Activated CD4-positive, alpha-beta memory T cell treated with anti-CD3 and anti-CD28 coated beads, Interleukin-2, amount 10 ng/mL, durations not matched to agents 7 days and 5 days (primary cell): Measurements from ENCODE around the gene WFDC1. TPM values are rescaled to one million over a fixed set of nuclear protein-coding genes. Genes with fewer than 3 reads are reported as not detected.

Source experiments
- CTCF ChIA-PET: fragments of 350-600 bp; sonication (Branson Sonifier 250); formaldehyde crosslinking; loops from one replicate; lab custom pipeline; 2021; ENCODE audit warnings: antibody characterized with exemption, inconsistent platforms; lab: Charles Lee
- POLR2A ChIA-PET: fragments of 350-600 bp; sonication (Branson Sonifier 250); formaldehyde crosslinking; loops from one replicate; lab custom pipeline; 2021; ENCODE audit warnings: antibody characterized with exemption; lab: Charles Lee
- DNase-seq: peaks from one replicate; pipeline ENCODE4 v3.0.0-alpha.2; 2020
- H3K27ac Mint-ChIP-seq: one replicate; pipeline ENCODE4 v1.8.0; 2021; ENCODE audit warnings: mild to moderate bottlenecking, mixed read lengths
- H3K27me3 Mint-ChIP-seq: one replicate; pipeline ENCODE4 v1.8.0; 2021; ENCODE audit warnings: mixed read lengths
- H3K36me3 Mint-ChIP-seq: one replicate; pipeline ENCODE4 v1.8.0; 2021; ENCODE audit warnings: low read depth, mixed read lengths
- H3K4me1 Mint-ChIP-seq: one replicate; pipeline ENCODE4 v1.8.0; 2021; ENCODE audit warnings: mixed read lengths
- H3K4me3 Mint-ChIP-seq: one replicate; pipeline ENCODE4 v1.8.0; 2021; ENCODE audit warnings: mild to moderate bottlenecking, mixed read lengths
- H3K9me3 Mint-ChIP-seq: one replicate; pipeline ENCODE4 v1.8.0; 2021; ENCODE audit warnings: mixed read lengths
- total RNA-seq, 2 experiments: library from RNA; stranded (reverse); gene quantifications; one replicate each; pipeline ENCODE4 v1.2.3, GENCODE V29; 2021

Gene WFDC1
- total RNA-seq, 2 experiments from 2014 or later: not detected

- Mint-ChIP-seq H3K4me3 (no peak overlapping the region), H3K4me1 (no peaks in the 10 kb centered on the region), H3K9me3 (no peaks in the 10 kb centered on the region), H3K27me3 (peaks cover 49% of the 10 kb centered on the region), H3K27ac (no peak overlapping the region), H3K36me3 (no peaks in the 10 kb centered on the region)
- ChIA-PET CTCF (no interaction called here), POLR2A (no interaction called here)
- no peak for DNase-seq
These were observed 654 bp downstream of the WFDC1 start for GRCh38 chr16:84295203-84295860.

GRCh38 chr16:84298376-84298899, 3.8 kb downstream of the WFDC1 start:
- Mint-ChIP-seq H3K4me1 (no peaks in the 10 kb centered on the region), H3K4me3 (no peak overlapping the region), H3K27me3 (peaks cover 36% of the 10 kb centered on the region), H3K27ac (no peak overlapping the region), H3K9me3 (no peaks in the 10 kb centered on the region), H3K36me3 (no peaks in the 10 kb centered on the region)
- CTCF ChIA-PET: no interaction called here
- POLR2A ChIA-PET: no interaction called here
- no peak for DNase-seq

- POLR2A ChIA-PET: no interaction called here
- CTCF ChIA-PET: no interaction called here
- peaks cover 22% of the 10 kb centered on the region for H3K27me3 Mint-ChIP-seq
- no peaks in the 10 kb centered on the region for H3K9me3 Mint-ChIP-seq
- H3K27ac Mint-ChIP-seq: no peak overlapping the region
- no peak overlapping the region for H3K4me3 Mint-ChIP-seq
- H3K36me3 Mint-ChIP-seq: no peaks in the 10 kb centered on the region
- no peaks in the 10 kb centered on the region for H3K4me1 Mint-ChIP-seq
- no peak for DNase-seq
These were observed 5.2 kb downstream of the WFDC1 start for GRCh38 chr16:84299734-84300440.

- Mint-ChIP-seq H3K4me1 (no peaks in the 10 kb centered on the region), H3K36me3 (no peaks in the 10 kb centered on the region), H3K27me3 (peaks cover 5% of the 10 kb centered on the region), H3K4me3 (no peak overlapping the region), H3K27ac (no peak overlapping the region), H3K9me3 (no peaks in the 10 kb centered on the region)
- no peak for DNase-seq
- CTCF ChIA-PET: no interaction called here
- POLR2A ChIA-PET: no interaction called here
These were observed 7.7 kb downstream of the WFDC1 start for GRCh38 chr16:84302111-84302954.

GRCh38 chr16:84303023-84303422, 8.3 kb downstream of the WFDC1 start:
- no peaks in the 10 kb centered on the region for H3K4me1 Mint-ChIP-seq
- POLR2A ChIA-PET: no interaction called here
- CTCF ChIA-PET: no interaction called here
- DNase-seq: no peak
- no peak overlapping the region for H3K4me3 Mint-ChIP-seq
- H3K9me3 Mint-ChIP-seq: no peaks in the 10 kb centered on the region
- H3K27me3 Mint-ChIP-seq: peaks cover 5% of the 10 kb centered on the region
- H3K36me3 Mint-ChIP-seq: no peaks in the 10 kb centered on the region
- no peak overlapping the region for H3K27ac Mint-ChIP-seq

- ChIA-PET CTCF (no interaction called here), POLR2A (no interaction called here)
- Mint-ChIP-seq H3K27me3 (peaks cover 5% of the 10 kb centered on the region), H3K4me3 (no peak overlapping the region), H3K27ac (no peak overlapping the region), H3K36me3 (no peaks in the 10 kb centered on the region), H3K4me1 (no peaks in the 10 kb centered on the region), H3K9me3 (no peaks in the 10 kb centered on the region)
- DNase-seq: no peak
These were observed 8.8 kb downstream of the WFDC1 start for GRCh38 chr16:84303516-84303915.

GRCh38 chr16:84306564-84306963, 11.9 kb downstream of the WFDC1 start:
- no peak overlapping the region for H3K4me3 Mint-ChIP-seq
- ChIA-PET CTCF (no interaction called here), POLR2A (no interaction called here)
- no peaks in the 10 kb centered on the region for H3K36me3 Mint-ChIP-seq
- no peak overlapping the region for H3K27ac Mint-ChIP-seq
- H3K9me3 Mint-ChIP-seq: no peaks in the 10 kb centered on the region
- no peak for DNase-seq
- no peaks in the 10 kb centered on the region for H3K4me1 Mint-ChIP-seq
- H3K27me3 Mint-ChIP-seq: peaks cover 9% of the 10 kb centered on the region

- no peaks in the 10 kb centered on the region for H3K36me3 Mint-ChIP-seq
- CTCF ChIA-PET: interaction anchor here (0.5 kb wide), 1 partner anchor 47 kb away, joined by 3 read pairs; no protein-coding TSS in a partner anchor
These were observed 12.7 kb downstream of the WFDC1 start for GRCh38 chr16:84307209-84307954.

GRCh38 chr16:84308120-84308519, 13.4 kb downstream of the WFDC1 start:
- CTCF ChIA-PET: no interaction called here
- DNase-seq: no peak

More at GRCh38 chr16:84307209-84307954, 12.7 kb downstream of the WFDC1 start:
- no peak overlapping the region for H3K4me3 Mint-ChIP-seq
- H3K9me3 Mint-ChIP-seq: no peaks in the 10 kb centered on the region
- POLR2A ChIA-PET: no interaction called here
- peaks cover 13% of the 10 kb centered on the region for H3K27me3 Mint-ChIP-seq
- DNase-seq: no peak
- H3K4me1 Mint-ChIP-seq: no peaks in the 10 kb centered on the region
- H3K27ac Mint-ChIP-seq: no peak overlapping the region

GRCh38 chr16:84310642-84311041, 16.0 kb downstream of the WFDC1 start:
- H3K4me1 Mint-ChIP-seq: no peaks in the 10 kb centered on the region
- ChIA-PET CTCF (no interaction called here), POLR2A (no interaction called here)
- DNase-seq: no peak
- H3K4me3 Mint-ChIP-seq: no peak overlapping the region
- H3K9me3 Mint-ChIP-seq: no peaks in the 10 kb centered on the region
- H3K27me3 Mint-ChIP-seq: peaks cover 23% of the 10 kb centered on the region
- H3K27ac Mint-ChIP-seq: no peak overlapping the region
- H3K36me3 Mint-ChIP-seq: no peaks in the 10 kb centered on the region

More at GRCh38 chr16:84308120-84308519, 13.4 kb downstream of the WFDC1 start:
- POLR2A ChIA-PET: no interaction called here
- no peak overlapping the region for H3K4me3 Mint-ChIP-seq
- no peak overlapping the region for H3K27ac Mint-ChIP-seq
- no peaks in the 10 kb centered on the region for H3K36me3 Mint-ChIP-seq
- no peaks in the 10 kb centered on the region for H3K4me1 Mint-ChIP-seq
- H3K9me3 Mint-ChIP-seq: no peaks in the 10 kb centered on the region
- H3K27me3 Mint-ChIP-seq: peaks cover 14% of the 10 kb centered on the region

- no peaks in the 10 kb centered on the region for H3K36me3 Mint-ChIP-seq
- peaks cover 24% of the 10 kb centered on the region for H3K27me3 Mint-ChIP-seq
- CTCF ChIA-PET: no interaction called here
- no peaks in the 10 kb centered on the region for H3K4me1 Mint-ChIP-seq
- POLR2A ChIA-PET: no interaction called here
- no peak overlapping the region for H3K27ac Mint-ChIP-seq
- no peak overlapping the region for H3K4me3 Mint-ChIP-seq
- DNase-seq: no peak
- H3K9me3 Mint-ChIP-seq: no peaks in the 10 kb centered on the region
These were observed 18.2 kb downstream of the WFDC1 start for GRCh38 chr16:84312783-84313382.

GRCh38 chr16:84313921-84314320, 19.2 kb downstream of the WFDC1 start:
- H3K4me1 Mint-ChIP-seq: no peaks in the 10 kb centered on the region
- H3K27me3 Mint-ChIP-seq: peaks cover 24% of the 10 kb centered on the region
- POLR2A ChIA-PET: no interaction called here

More at GRCh38 chr16:84313921-84314320, 19.2 kb downstream of the WFDC1 start:
- DNase-seq: no peak
- Mint-ChIP-seq H3K36me3 (no peaks in the 10 kb centered on the region), H3K9me3 (peaks cover 3% of the 10 kb centered on the region), H3K27ac (no peak overlapping the region), H3K4me3 (no peak overlapping the region)
- CTCF ChIA-PET: no interaction called here
